ENCODE measurements around the gene REEP6. TPM values are rescaled to one million over a fixed set of nuclear protein-coding genes. Genes with fewer than 3 reads are reported as not detected.
"Not testable (repeated sequence)": the region's sequence is repeated elsewhere in the genome, so short reads cannot be mapped to it uniquely, and the experiment has no call there.

REEP6 gene
- total RNA-seq, 1 experiment from 2014 or later = 4.2 TPM

DNA sequence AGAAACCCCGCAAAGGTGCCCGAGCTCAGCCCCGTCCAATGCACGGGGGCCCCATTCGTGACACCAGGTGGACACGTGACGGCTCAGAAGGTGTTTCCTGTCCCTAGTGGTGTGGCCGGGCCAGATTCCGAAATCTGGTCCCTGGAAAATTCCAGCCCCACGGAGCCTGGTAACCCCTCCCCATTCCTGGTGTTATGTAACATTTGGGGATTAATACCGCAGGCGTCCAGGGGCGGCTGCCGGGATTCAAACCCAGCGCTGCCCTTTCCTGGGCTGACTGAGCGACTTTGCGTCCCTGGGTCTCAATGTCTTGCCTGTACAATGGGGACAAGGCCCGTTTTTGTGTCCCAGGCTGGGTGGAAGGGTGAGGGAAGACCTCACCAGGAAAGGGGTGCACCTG lies 31.9 kb downstream of the REEP6 start:
- DNase-seq (ENCODE audit: low read depth) = no peak

DNA sequence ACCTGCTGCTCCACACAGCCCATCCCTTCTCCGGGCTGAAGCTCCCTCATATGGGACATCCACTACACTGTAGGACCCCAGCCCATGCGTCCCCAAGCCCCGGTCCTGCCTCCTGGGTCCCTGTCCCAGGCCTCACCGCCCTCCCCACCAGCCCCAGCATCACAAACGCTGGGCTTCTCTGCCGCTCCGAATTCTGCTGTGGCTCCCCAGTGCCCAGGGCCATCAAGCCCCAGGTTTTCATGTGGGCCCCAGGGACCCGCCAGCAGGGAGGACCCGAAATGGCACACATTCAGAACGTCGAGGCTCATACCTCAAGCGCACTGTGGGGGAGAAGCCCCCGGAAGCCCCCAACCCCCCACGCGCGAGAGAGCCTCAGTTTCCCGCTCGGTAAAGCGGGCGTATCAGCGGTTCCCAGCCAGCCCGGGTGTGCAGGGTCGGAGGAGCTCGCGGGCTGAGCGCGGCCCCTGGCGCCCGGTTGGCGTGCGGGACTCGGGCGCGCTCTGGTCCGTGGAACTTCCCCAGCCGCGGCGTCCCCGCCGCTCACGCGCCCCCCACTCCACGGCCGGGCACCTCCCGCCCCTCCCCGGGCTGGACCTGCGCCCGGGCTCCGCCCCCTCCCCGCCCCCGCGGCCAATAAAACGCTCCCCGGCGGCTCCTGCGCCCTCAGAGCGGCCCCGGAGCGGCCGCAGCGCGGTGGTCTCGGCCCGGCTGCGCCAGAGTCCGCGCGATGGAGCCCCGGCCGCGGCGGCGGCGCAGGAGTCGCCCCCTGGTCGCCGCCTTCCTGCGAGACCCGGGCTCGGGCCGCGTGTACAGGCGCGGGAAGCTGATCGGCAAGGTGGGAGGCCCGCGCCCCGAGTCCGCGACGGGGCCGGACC lies 32.7 kb downstream of the REEP6 start, which contains the start of gene PLK5:
TSS of gene PLK5 (plus strand) at position 666 of the 875 bp plus-strand sequence. CDS start 2,920 bp downstream, outside the sequence.
- no peak for DNase-seq (ENCODE audit: low read depth)

DNA sequence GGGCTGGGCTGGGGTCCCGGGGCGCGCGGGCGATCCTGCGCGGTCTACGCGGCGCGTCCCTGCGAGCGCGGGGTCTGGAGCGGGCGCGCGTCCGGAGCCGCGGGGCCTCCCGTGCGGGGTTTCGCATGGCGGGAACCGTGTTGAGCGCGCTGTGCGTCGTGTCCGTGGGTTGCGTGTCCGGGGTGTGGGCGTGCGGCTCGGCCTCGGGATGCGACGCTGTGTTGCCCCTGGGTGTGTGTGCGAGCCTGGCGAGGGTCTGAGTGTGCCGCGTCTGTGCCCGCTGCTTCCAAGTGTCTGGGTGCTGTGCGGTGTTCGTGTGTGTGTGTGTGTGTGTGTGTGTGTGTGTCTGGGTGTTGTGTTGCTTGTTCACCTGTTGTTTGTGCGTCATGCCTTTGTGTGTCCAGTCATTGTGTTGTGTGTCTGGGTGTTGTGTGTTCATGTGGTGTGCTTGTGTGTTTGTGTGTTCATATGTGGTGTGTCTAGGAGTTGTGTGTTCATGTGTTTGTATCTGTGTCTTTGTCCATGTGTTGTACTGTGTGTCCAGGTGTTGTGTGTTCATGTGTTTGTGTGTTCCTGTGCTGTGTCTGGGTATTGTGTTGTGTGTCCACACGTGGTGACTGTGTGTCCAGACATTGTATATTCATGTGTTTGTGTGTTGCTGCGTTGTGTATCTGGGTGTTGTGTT lies 33.4 kb downstream of the REEP6 start:
- DNase-seq (ENCODE audit: low read depth) = no peak

DNA sequence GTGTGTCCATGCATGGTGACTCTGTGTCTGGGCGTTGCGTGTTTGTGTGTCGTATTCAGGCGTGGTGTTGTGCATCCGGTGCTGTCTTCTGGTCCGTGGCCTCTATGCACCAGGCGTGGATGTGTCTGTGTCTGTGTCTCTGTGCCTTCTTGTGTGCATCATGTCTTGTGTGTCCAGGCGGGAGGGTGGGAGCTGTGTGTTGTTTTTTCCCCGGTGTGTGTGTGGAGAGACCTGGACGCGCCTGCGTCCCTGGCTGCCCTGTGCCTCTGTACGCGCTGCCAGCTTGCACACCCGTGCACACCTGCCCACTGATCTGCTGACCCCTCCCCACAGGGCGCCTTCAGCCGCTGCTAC lies 34.0 kb downstream of the REEP6 start:
- no peak for DNase-seq (ENCODE audit: low read depth)

DNA sequence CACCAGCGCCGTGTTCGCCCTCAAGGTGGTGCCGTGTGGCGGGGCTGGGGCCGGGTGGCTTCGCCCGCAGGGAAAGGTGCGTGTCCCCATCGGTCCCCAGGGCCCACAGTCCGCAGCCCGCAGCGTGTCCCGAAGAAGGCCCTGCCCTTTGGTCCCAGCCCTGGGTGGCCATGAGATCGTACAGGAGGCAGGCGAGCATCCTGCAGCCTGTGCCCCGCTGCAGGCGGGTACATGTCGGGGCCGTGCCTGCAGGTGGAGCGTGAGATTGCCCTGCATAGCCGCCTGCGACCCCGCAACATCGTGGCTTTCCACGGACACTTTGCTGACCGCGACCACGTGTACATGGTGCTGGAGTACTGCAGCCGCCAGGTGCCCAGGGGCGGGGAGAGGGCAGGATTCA lies 34.4 kb downstream of the REEP6 start:
- no peak for DNase-seq (ENCODE audit: low read depth)

DNA sequence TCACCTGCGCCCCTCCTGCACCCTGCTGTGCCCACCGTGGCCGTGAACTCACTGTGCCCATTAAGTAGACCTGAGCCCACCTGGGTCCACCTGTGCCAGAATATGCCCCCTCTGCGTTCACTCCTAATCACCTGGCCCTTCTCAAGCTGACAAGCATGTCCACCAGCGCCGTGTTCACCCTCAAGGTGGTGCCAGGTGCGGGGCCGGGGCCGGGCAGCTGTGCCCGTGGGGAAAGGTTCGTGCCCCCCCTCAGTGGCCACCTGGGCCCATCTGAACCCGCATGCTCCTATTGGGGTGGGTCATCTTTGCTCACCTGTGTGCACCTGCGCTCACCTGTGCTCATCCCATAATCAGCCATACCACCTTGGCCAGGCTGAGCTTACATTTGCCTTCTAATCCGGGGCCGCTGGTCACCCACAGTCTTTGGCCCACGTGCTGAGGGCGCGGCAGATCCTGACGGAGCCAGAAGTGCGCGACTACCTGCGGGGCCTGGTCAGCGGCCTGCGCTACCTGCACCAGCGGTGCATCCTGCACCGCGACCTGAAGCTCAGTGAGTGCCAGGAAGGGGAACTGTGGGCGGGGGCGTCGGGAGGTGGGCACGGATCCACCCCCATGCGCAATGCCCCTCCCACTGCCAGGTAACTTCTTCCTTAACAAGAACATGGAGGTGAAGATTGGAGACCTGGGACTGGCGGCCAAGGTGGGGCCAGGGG lies 35.2 kb downstream of the REEP6 start:
- no peak for DNase-seq (ENCODE audit: low read depth)

DNA sequence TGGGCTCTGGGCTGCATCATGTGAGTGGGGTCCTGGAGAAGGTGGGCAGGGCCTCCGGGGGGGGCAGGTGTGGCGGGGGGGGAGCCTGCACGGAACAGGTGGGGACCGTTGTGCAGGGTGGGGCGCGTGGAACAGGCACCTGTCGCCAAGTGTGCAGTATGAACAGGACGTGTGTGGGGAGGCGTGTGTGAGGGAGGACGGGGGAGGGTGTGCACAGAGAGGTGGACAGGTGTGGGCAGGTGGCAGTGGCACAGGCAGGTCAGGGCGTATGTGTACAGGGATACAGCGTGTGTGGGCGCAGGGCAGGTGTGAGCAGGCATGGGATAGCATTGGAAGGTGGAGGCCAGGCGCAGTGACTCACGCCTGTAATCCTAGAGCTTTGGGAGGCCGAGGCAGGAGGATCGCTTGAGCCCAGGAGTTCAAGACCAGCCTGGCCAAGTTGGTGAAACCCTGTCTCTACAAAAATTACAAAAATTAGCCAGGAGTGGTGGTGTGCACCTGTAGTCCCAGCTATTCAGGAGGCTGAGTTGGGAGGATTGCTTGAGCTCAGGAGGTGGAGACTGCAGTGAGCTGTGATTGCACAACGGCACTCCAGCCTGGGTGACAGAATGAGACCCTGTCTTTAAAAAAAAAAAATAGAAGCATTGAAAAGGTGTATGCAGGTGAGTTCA lies 36.1 kb downstream of the REEP6 start:
- no peak for DNase-seq (ENCODE audit: low read depth)

DNA sequence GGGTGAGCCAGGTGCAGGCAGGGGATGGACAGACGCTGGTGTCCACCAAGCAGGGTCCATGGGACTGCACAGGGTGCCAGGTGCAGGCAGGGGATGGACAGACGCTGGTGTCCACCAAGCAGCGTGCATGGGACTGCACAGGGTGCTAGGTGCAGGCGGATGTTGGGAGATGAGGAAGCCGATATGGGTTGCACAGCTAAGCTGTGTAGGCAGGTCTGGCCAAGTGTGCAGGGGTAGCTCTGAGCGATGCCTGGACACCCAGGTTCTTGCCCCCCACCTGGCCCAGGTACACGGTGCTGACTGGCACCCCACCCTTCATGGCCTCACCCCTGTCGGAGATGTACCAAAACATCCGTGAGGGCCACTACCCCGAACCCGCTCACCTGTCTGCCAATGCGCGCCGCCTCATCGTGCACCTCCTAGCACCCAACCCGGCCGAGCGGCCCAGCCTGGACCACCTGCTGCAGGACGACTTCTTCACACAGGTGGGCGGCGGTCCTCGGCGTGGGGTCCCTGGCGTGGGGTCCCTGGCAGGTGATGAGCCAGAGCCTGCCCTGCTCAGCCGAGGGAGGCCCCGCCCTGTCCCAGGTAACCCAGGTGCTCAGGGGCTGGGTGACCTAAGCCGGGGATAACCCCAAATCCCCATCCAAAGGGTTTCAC lies 36.8 kb downstream of the REEP6 start:
- DNase-seq (ENCODE audit: low read depth) = no peak

DNA sequence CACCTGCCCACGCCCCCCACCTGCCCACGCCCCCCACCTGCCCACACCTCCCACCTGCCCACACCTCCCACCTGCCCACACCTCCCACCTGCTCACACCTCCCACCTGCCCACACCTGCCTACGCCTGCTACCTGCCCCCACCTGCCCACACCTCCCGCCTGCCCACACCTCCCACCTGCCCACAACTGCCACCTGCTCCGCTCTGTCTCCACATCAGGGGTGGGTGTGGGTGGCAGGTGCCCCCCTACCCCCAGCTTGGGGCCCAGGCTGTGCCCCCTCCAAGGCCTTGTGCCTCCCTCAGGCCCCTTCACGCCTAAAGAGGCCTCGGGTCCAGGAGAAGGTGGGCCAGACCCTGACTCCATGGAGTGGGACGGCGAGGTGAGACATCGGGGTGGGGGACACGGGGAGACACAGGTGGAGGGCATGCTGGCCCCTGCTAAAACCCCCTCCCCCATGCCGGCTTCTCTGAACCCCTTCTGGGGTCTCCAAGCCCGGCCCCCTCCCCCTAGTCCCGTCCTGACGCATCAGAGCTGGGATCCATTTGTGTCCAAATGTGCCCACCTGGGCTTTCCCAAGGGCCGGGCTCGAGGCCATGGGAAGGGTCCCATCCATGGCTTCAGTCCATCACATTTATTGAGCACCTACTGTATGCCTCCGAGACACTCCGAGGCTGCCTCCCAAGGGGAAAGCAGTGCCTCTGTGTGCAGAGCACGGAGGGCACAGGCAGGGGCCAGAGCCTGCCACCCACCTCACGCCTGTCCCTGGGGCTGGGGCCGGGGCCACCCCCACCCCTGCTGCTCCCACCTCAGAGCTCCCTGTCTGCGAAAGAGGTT lies 37.8 kb downstream of the REEP6 start:
- no peak for DNase-seq (ENCODE audit: low read depth)

DNA sequence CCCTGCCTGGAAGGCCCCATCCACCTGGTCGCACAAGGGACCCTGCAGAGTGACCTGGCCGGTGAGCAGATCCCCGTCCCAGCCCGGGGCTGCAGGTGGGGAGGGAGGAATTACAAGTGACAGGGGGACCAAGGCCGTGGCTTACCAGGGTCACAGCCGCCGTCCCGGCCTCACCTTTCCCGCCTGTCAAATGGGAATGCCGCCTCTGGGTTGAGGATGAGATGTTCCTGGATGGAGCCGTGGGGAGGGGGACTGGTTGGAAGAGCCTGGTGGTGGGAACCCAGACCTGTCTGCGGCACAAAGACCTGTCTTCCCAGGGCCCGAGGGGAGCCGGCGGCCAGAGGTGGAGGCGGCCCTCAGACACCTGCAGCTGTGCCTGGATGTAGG lies 38.4 kb downstream of the REEP6 start:
- no peak for DNase-seq (ENCODE audit: low read depth)

DNA sequence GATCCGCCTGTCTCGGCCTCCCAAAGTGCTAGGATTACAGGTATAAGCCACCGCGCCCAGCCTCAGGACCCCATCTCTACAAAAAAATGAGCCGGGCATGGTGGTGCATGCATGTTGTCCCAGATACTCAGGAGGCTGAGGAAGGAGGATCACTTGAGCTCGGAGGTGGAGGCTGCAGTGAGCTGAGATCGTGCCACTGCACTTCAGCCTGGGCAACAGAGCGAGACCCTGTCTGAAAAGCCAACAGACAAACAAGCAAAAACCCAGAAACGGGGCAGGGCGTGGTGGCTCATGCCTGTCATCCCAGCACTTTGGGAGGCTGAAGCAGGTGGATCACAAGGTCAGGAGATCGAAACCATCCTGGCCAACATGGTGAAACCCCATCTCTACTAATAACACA lies 39.9 kb downstream of the REEP6 start:
- not testable (repeated sequence) for DNase-seq (ENCODE audit: low read depth)

DNA sequence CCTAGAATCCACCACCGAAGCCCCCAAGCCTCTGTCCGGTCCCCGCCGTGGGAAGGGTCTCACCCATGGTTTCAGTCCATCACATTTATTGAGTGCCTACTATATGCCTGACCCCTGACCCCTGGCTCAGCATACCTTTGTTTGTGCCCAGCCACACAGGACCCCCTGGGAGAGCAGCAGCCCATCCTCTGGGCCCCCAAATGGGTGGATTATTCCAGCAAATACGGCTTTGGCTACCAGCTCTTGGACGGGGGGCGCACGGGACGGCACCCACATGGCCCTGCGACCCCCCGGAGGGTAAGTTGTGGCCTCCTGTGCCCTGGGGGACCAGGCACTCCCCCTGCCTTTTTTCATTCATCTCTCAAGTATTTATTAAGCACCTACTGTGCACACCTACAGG lies 40.6 kb downstream of the REEP6 start:
- no peak for DNase-seq (ENCODE audit: low read depth)

DNA sequence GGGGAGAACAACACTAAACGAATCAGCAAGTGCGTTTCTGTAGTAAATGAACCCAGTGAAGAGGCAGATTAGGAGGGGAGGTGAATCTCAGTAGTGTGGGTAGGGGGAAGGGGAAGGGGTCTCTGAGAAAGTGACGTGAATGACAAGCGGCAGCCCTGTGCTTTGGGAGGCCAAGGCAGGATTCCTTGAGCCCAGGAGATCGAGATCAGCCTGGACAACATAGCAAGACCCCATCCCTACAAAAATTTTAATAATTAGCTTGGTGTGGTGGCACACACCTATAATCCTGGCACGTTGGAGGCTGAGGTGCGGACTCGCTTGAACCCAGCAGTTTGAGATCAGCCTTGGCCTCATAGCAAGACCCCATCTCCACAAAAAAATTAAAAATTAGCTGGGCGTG lies 41.0 kb downstream of the REEP6 start:
- DNase-seq (ENCODE audit: low read depth) = no peak

DNA sequence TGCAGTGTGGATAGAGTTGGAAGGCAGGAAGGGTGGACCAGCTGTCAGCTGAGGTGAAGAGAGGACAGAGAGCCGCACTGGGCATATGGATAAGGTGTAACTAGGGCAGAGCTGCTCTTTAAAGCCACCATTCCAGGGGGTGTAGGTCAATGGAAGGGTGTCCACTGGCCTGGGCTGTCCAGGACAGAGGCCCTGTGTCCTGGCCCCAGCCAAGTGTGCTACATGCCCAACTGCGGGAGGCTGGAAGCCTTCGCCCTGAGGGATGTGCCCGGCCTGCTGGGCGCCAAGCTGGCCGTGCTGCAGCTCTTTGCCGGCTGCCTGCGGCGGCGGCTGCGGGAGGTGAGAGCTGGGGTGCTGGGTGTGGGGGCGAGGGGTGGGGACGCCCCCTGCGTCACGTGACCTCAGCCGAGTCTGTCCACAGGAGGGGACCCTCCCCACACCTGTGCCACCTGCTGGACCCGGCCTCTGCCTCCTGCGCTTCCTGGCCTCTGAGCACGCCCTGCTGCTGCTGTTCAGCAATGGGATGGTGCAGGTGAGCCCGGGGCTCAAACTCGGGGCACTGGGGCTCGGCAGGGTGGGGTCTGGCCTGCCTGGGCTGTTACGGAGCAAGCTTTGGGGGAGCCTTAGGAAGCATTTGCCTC lies 42.6 kb downstream of the REEP6 start:
- no peak for DNase-seq (ENCODE audit: low read depth)

DNA sequence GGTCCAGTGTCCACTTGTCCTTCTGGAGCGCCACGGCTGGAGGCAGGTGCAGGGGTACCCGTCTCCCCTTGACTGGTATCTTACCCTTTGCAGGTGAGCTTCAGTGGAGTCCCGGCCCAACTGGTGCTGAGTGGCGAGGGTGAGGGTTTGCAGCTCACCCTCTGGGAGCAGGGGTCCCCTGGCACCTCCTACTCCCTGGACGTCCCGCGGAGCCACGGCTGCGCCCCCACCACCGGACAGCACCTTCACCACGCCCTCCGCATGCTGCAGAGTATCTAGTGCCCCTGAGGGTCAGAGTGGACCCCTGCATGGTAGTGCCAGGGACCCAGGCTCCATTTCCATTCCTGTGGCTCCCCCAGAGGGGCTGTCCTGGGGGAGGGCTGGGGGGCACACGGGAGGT lies 44.0 kb downstream of the REEP6 start:
- DNase-seq (ENCODE audit: low read depth) = no peak

DNA sequence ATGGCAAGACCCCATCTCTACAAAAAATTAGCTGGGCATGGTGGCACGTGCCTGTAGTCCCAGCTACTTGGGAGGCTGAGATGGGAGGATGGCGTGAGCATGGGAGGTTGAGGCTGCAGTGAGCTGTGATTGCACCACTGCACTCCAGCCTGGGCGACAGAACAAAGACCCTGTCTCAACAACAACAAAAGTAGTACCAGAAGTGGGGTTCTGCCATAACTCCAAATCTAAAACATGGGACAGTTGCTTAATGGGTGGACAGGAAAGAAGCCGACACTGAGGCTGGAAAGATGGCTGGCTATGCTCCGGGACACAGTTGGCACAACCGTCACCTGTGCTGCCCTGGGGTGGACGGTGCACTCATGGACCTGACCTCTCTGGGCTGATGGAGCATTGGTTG lies 44.7 kb downstream of the REEP6 start:
- not testable (repeated sequence) for DNase-seq (ENCODE audit: low read depth)

DNA sequence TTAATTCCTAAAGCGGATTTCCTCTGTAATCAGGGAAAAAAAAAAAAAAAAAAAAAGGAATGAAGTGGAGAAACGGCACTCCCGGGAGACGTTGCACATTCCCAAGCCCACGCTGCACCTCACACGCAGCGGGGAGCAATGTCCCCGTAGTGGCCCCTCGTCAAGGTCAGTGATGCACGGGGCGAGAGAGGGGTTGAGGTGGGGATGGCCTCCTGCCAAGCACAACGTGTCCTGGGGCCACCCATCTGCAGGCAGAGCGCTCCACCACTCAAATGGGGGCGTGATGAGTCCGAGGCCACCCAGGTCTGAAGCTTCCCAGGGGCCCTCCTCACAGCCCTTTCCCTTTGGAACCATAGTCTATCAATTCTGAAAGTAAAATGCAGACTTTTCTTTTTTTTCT lies 48.0 kb downstream of the REEP6 start:
- no peak for DNase-seq (ENCODE audit: low read depth)

DNA sequence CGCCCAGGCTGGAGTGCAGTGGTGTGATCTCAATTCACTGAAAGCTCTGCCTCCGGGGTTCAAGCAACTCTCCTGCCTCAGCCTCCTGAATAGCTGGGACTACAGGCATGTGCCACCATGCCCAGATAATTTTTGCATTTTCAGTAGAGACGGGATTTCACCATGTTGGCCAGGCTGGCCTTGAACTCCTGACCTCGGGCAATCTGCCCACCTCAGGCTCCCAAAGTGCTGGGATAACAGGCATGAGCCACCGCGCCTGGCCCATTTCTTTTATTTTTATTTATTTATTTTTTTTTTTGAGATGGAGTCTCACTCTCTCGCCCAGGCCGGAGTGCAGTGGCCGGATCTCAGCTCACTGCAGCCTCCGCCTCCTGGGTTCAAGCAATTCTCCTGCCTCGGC lies 48.8 kb downstream of the REEP6 start:
- not testable (repeated sequence) for DNase-seq (ENCODE audit: low read depth)

DNA sequence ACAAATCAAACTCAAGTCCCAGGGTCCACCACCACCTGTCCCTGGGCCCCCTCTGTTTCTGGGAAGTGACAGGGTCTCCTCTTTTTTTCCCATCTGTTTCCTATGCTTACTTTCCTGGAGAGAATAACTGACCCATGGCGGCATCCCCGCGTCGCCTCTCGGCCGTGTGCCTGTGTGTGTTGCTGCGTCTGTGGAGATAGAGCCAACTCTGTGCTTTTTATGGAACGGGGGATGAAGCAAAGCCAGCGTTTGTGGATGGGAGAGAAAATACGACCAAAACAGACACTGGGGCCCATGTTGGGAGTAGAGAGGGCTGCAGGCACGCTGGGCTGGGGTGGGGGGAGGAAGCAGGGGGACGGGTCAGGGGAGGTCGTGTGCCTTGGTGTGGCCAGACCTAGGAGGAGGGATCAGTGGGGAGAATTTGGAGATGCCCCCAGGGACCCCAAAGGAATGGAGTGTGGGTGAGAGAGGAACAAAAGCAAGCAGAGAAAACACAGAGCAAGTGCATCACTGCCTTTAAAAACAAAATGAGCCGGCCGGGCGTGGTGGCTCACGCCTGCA lies 49.5 kb downstream of the REEP6 start:
- no peak for DNase-seq (ENCODE audit: low read depth)

Measured in RPMI7951 (cell line).